K562 (cell line): ENCODE data around the gene DUSP16. TPM values are rescaled to one million over a fixed set of nuclear protein-coding genes. Genes with fewer than 3 reads are reported as not detected.

Experiments
- ELK1 ChIP-seq: sonication (generic); formaldehyde crosslinking; IDR thresholded peaks from 2 replicates; pipeline ENCODE4 v1.8.1; 2022; ENCODE audit warnings: missing genetic modification reagents
- RERE ChIP-seq: sonication (generic); formaldehyde crosslinking; IDR thresholded peaks from 2 replicates; pipeline ENCODE4 v1.8.0; 2023; ENCODE audit warnings: missing genetic modification reagents, mild to moderate bottlenecking, borderline replicate concordance
- RREB1 ChIP-seq: fragments of 250-450 bp; sonication (Bioruptor Pico); IDR thresholded peaks from 2 replicates; pipeline ENCODE4 v1.4.0; 2020
- SP2 ChIP-seq: IDR thresholded peaks from 2 replicates; pipeline ENCODE4 v1.6.1; 2011; ENCODE audit warnings: mild to moderate bottlenecking, low read depth, low read length, moderate library complexity; ENCODE audit not compliant: poor library complexity, severe bottlenecking; ENCODE audit errors: extremely low read depth
- XRCC4 ChIP-seq: IDR thresholded peaks from one replicate; pipeline ENCODE4 v1.6.1; 2011; ENCODE audit not compliant: insufficient read depth, insufficient read length; ENCODE audit errors: extremely low read depth
- ZNF217 ChIP-seq: sonication (generic); formaldehyde crosslinking; IDR thresholded peaks from 2 replicates; pipeline ENCODE4 v1.8.0; 2022; ENCODE audit warnings: mild to moderate bottlenecking, missing genetic modification reagents
- ZNF586 ChIP-seq: fragments of 450-650 bp; formaldehyde crosslinking; conservative IDR thresholded peaks from 2 replicates; pipeline ENCODE4 v1.4.0; 2020; ENCODE audit warnings: mild to moderate bottlenecking, moderate library complexity
- ZNF609 ChIP-seq: sonication (generic); formaldehyde crosslinking; IDR thresholded peaks from 2 replicates; pipeline ENCODE4 v1.8.1; 2023; ENCODE audit warnings: missing genetic modification reagents, mild to moderate bottlenecking, borderline replicate concordance
- polyA plus RNA-seq, 8 experiments: library from polyadenylated mRNA; depleted of rRNA in 4 of 8; stranded (reverse) in 5 of 8; unstranded in 3 of 8; fragments of >200 nt; fragmentation: Nextera tagmentation in 2 of 8; fragmentation: Illumina TruSeq in 1 of 8; extraction: Ambion mirVana in 2 of 8; extraction: Trizol in 1 of 8; gene quantifications; 2 replicates each; pipeline versions ENCODE4 v1.2.1 to v1.2.3, GENCODE V29; 2011 to 2014; ENCODE audit warnings: inconsistent platforms in 1 of 8, missing spikeins in 1 of 8
- total RNA-seq, 7 experiments: library from RNA; depleted of rRNA in 6 of 7; stranded (reverse); fragments of >200 nt in 6 of 7; fragmentation: Illumina TruSeq in 2 of 7; extraction: Trizol in 2 of 7; gene quantifications; 2 replicates each; pipeline versions ENCODE4 v1.2.1 to v1.2.3, GENCODE V29; 2011 to 2021; ENCODE audit warnings: low replicate concordance in 1 of 7

DUSP16 gene
- total and polyA plus RNA-seq, 9 of the 15 experiments (the other 6 are each of a cell fraction or from before 2014, with no cell fraction given), result 0.70 to 12.3 (median 5.7) TPM

GRCh38 chr12:12611512-12612306, 49.0 kb upstream of the DUSP16 start, which contains the start of gene CREBL2 (continued):
- TF ChIP-seq ZNF586 (CRISPR knock-in tag) (no peak), ELK1 (no peak), XRCC4 (no peak), ZNF217 (no peak), SP2 (no peak), RERE (no peak), ZNF609 (no peak), RREB1 (CRISPR knock-in tag) (no peak)
